ENCODE results near the gene ZNF497.

The ZNF497 gene

GRCh38 chr19:58367698-58368454, 5.3 kb upstream of the ZNF497 start:
- DNase-seq (ENCODE audit: low spot score), result no peak

- no peak for DNase-seq (ENCODE audit: low spot score)
Measured at GRCh38 chr19:58366585-58367430, 4.3 kb upstream of the ZNF497 start.

- DNase-seq (ENCODE audit: low spot score), result no peak
Measured at GRCh38 chr19:58364146-58364545, 1.6 kb upstream of the ZNF497 start.

- DNase-seq (ENCODE audit: low spot score), result peak; percentile 60
Measured at GRCh38 chr19:58361900-58362271, 665 bp downstream of the ZNF497 start.

- DNase-seq (ENCODE audit: low spot score), result no peak
Measured at GRCh38 chr19:58357481-58358145, 4.9 kb downstream of the ZNF497 start.

GRCh38 chr19:58356766-58357480, 5.6 kb downstream of the ZNF497 start:
- no peak for DNase-seq (ENCODE audit: low spot score)

DNA sequence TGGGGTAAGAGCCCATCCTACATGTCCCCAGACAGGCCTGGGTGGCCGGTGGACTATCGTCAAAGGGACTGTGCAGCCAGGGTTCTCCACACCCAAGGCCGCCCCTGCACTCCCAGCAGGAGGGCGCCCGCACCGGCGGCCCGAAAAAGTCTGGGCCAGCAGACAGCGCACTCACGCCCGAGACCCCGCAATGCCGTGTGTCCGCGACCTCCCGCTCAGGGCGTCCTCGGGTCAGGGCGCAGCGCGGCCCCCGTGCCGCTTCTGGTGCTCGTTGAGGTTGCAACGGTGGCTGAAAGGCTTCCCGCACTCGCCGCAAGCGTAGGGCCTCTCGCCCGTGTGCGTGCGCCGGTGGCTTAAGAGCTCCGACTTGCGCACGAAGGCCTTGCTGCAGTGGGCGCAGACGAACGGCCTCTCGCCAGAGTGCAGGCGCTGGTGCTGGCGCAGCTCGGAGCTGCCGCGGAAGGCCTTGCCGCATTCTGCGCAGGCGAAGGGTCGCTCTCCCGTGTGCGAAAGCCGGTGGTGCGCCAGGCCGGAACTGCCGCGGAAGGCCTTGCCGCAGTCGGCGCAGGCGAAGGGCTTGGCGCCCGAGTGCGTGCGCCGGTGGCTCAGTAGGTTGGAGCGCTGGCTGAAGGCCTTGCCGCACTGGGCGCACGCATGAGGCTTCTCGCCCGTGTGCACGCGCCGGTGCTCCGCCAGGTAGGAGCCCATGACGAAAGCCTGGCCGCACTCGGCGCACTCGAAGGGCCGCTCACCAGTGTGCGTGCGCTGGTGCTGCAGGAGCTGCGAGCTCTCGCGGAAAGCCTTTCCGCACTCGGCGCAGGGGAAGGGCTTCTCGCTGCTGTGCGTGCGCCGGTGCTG, 6.4 kb downstream of the ZNF497 start:
- no peak for DNase-seq (ENCODE audit: low spot score)

GRCh38 chr19:58355215-58355796, 7.2 kb downstream of the ZNF497 start:
- DNase-seq (ENCODE audit: low spot score), result no peak

DNA sequence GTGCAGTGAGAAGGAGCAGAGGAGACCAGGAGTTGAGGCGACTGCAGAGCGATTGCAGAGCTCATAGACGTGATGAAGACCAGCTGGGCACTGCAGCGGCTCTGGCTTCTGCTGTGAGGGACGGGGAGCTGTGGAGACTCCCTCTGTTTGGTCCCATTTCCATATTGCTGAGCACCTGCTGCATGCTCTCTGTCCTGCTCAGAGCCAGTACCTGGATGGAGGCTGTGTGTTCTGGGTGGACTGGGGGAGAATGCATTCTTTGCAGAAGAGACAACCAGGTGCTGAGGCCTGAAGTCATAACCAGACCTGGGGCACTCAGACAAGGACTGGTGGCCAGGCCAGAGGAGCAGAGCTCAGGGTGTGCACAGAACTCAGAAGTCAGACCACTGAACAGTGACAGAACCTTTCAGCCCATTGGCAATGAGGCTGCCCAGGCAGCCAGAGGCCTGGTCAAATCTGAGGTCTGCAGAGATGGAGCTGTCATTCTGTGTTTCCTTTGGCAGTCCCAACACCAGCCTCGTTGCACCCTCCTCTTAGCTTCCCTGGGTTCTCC, 8.0 kb downstream of the ZNF497 start:
- DNase-seq (ENCODE audit: low spot score), result no peak

DNA sequence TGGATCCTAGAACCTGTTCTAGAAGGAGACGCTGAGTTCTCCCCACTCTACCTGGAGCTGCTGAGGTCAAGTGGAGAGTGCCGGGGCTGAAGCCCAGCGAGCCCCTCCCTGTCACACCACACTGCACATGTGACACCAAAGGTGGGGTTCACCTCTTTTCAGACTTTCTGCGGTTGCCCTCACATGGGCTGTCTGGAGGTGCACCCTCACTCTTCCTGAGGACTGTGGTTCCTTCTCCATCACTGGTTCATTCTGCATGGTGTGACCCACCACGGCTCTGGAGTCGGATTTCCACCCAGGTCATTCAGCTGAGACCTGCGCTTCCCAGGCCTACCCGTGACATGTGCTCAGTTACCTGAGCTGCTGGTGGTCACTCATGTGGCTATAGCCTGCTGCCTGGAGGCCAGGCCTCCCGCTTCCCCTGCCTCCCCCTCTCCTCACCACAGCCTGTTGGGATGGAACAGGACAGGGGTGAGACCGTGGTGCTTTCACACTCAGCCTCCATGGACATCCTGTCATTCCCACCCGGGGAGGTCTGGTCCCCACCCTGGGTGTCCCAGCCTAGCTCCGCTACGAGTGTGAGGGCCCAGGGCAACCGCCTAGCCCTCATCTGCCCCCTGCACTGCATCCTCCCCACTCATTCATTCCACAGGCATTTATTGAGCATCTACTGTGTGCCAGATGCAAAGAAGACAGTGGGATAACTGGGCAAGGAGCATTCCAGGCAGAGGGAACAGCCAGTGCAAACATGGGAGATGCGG, 8.7 kb downstream of the ZNF497 start:
- no peak for DNase-seq (ENCODE audit: low spot score)

- no peak for DNase-seq (ENCODE audit: low spot score)
Measured at GRCh38 chr19:58352760-58353671, 9.5 kb downstream of the ZNF497 start, which contains the start of gene A1BG. Gene A1BG, minus strand, starts transcription at chr19:58353492. Its CDS starts 55 bp downstream, at chr19:58353437.

DNA sequence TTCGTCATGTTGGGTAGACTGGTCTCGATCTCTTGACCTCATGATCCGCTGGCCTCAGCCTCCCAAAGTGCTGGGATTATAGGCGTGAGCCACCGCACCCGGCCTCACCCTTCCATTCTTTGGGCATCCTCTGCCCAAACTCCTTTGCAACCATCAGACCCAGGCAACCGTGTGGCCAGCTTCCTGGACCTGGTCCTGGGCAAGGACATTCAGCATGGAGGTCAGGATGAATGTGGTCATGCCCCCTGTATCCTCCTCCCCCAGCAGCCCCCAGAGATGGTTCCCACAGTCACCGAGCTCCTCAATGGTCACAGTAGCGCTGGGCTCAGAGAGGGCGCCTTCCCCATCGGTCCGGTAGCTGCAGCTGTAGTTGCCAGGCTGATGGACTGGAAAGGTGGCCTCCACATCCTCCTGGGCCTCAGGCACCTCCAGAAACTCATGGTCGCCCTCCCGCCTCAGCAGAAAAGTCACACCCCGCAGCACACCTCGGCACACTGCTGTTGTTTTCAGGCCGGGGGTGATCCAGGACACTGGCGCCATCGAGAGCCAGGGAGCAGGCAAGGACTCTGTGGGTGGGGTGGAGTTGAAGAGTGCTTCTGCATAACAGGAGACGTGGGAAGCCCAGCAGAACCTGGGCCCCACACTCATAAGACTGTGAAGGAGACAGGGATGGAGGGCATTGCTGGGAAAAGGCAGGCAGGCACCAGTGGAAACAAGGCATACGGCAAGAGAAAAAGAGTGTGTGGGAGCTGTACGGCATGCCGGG, 10.4 kb downstream of the ZNF497 start:
- DNase-seq (ENCODE audit: low spot score), result no peak

- no peak for DNase-seq (ENCODE audit: low spot score)
Measured at GRCh38 chr19:58351558-58351878, 11.0 kb downstream of the ZNF497 start.

DNA sequence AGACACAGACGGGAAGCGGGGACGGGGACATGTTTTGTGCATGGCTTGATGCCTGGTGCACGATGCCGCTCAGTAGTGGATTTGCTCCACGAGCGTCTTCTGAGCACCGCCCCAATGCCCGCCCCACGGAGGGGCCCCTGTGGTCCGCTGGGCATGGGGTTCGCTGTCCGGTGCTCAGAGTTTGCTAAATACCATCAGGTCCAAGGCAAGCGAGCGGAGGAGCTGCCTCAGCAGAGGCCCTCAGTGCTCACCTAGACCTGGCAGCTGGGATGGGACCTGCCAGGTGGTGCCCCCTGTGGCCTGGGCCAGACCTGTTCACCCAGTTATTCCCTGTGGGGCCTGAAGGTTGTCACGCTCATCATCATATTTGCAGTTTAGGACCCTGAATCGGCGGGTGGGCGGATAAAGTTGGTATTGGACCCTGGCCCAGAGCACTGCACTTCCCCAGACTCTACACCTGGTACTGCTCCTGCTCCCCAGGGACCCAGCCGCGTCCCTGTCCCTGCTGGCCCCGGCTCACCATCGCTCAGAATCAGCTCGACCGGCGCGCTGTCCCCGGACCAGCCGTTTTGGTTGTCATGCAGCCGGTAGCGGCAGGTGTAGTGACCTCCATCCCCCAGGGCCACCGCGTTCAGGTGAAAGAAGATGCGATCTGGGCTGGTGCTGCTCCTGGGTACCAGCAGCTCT, 11.5 kb downstream of the ZNF497 start:
- DNase-seq (ENCODE audit: low spot score), result no peak

DNA sequence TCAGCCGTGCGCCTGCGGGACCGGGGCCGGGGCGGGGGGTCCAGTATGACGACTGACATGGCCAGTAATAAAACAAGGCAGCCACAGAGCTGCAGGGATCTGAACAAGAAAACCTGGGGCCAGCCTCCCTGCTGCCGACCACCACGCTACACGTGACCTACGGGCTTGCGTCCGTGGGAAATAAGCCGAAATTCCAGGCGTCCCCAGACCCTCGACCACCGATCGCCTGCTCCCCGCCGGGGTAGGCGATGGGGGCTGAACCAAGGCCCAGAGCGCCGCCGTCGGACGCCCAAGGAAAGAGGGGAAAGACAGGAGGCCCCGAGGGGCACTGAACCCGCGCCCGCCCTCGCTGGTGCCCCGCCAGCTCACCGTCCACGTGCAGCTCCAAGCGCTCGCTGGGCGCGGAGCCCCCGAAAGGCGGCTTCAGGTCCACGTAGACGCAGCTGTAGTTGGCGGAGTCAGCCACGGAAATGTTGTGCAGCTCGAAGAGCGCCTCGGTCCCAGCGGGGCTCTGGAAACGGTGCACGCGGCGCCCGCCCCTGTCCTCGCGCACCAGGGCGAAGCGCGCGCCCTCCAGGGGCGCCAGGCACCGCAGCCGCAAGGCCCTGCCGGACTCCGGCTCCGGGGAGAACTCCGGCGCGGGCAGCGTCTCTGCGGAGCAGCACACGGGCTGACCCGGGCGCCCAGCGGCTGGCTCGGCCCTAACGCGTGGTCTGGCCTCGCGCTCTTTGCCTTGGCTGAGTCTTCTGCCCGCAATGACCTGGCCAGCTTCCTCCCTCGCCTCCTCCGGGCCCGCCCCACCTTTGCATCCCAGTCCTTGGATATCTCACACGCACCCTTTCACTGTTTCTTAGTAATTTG, 12.3 kb downstream of the ZNF497 start:
- DNase-seq (ENCODE audit: low spot score), result peak; percentile 12

DNA sequence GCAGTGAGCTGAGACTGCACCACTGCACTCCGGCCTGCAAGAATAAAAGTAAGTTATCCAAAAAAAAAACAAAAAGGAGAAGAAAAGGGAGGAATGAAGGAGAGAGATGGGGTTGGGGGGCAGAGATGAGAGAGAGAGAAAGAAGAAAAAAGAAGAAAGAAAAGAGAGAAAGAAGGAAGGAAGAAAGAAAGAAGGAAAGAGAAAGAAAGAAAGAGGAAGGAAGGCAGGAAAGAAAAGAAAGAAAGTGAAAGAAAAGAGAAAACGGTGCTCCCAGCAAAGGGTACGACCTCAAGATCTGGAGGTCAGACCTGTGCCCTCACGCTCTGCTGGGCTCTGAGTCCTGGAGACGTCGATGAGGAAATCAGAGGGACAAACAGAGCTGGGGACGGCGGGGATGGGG, 13.0 kb downstream of the ZNF497 start:
- DNase-seq (ENCODE audit: low spot score), result no peak

Measured in kidney tubule cell (primary cell).